Left forelimb (tissue), 1 donor: ENCODE measurements around the gene PCDHGA6.

Experiments used
- DNase-seq: peaks from one replicate; pipeline ENCODE4 v3.0.0-alpha.2; 2018; ENCODE audit warnings: low spot score

PCDHGA6 gene

GRCh38 chr5:141421489-141421855 is 47.8 kb downstream of the PCDHGA6 start:
- no peak for DNase-seq

- DNase-seq, result no peak
These were observed 49.1 kb downstream of the PCDHGA6 start for GRCh38 chr5:141422742-141423291.

- no peak for DNase-seq
These were observed 54.2 kb downstream of the PCDHGA6 start for GRCh38 chr5:141427783-141428426.
